ENCODE measurements around the gene MAGIX.
"Not testable (repeated sequence)": the region's sequence is repeated elsewhere in the genome, so short reads cannot be mapped to it uniquely, and the experiment has no call there.

Gene MAGIX

GRCh38 chrX:49161632-49162031 lies 926 bp upstream of the MAGIX start:
- DNase-seq = no peak

- peak; percentile 77 for DNase-seq
Measured at GRCh38 chrX:49163555-49164419, 1.2 kb downstream of the MAGIX start.

- DNase-seq = no peak
Measured at GRCh38 chrX:49164589-49165360, 2.2 kb downstream of the MAGIX start.

GRCh38 chrX:49165901-49166881 lies 3.6 kb downstream of the MAGIX start:
- peak; percentile 74 for DNase-seq

- peak; percentile 60 for DNase-seq
Measured at GRCh38 chrX:49166914-49167739, 4.6 kb downstream of the MAGIX start.

- no peak for DNase-seq
Measured at GRCh38 chrX:49167740-49168108, 5.2 kb downstream of the MAGIX start.

- DNase-seq = peak; percentile 75
Measured at GRCh38 chrX:49171752-49172279, 9.3 kb downstream of the MAGIX start, which contains the start of gene PLP2. Gene PLP2, plus strand, starts transcription at chrX:49171898. Its CDS starts 103 bp downstream, at chrX:49172001.

- DNase-seq = peak; percentile 73
Measured at GRCh38 chrX:49172280-49172780, 9.8 kb downstream of the MAGIX start.

GRCh38 chrX:49173544-49173943 lies 11.0 kb downstream of the MAGIX start:
- not testable (repeated sequence) for DNase-seq

GRCh38 chrX:49174723-49175122 lies 12.2 kb downstream of the MAGIX start:
- no peak for DNase-seq

GRCh38 chrX:49175435-49176274 lies 13.1 kb downstream of the MAGIX start:
- no peak for DNase-seq

GRCh38 chrX:49176421-49177326 lies 14.1 kb downstream of the MAGIX start:
- no peak for DNase-seq

- DNase-seq = no peak
Measured at GRCh38 chrX:49177338-49177833, 14.8 kb downstream of the MAGIX start.

- no peak for DNase-seq
Measured at GRCh38 chrX:49177873-49178480, 15.4 kb downstream of the MAGIX start.

GRCh38 chrX:49178537-49178936 lies 16.0 kb downstream of the MAGIX start:
- no peak for DNase-seq

- DNase-seq = no peak
Measured at GRCh38 chrX:49179358-49179757, 16.8 kb downstream of the MAGIX start.

GRCh38 chrX:49183701-49184281 lies 21.2 kb downstream of the MAGIX start:
- no peak for DNase-seq
